ENCODE results near the gene CDK10. TPM values are rescaled to one million over a fixed set of nuclear protein-coding genes. Genes with fewer than 3 reads are reported as not detected.

CDK10 gene
- total and polyA plus RNA-seq, 9 of the 15 experiments (the other 6 are each of a cell fraction or from before 2014, with no cell fraction given), result 2.0 to 85.1 (median 40.1) TPM

GRCh38 chr16:89697616-89698331 lies 11.3 kb downstream of the CDK10 start:
- intact Hi-C loops (cut with micrococcal nuclease) (no loop called here), in situ Hi-C loops (cut with MboI) (no loop called here)
- H3K9me3 ChIP-seq (replicated peaks; ENCODE audit: control insufficient read depth, insufficient read depth, low read depth, low read length), result no peaks in the 10 kb centered on the region
- no peaks in the 10 kb centered on the region for H3K27me3 ChIP-seq (ENCODE audit: control insufficient read depth in 2 of 2, insufficient read depth in 2 of 2, low read length in 2 of 2)
- no TSS peak for BruUV-seq (replicated peaks)
- H3K36me3 ChIP-seq (ENCODE audit: control insufficient read depth, insufficient read depth, low read length), result peaks cover 52% of the 10 kb centered on the region; the same call in 2 of the 3 replicates
- peaks cover 11% of the 10 kb centered on the region for H3K9me1 ChIP-seq (ENCODE audit: control insufficient read depth, insufficient read depth, low read length)
- no peak overlapping the region for H2AFZ ChIP-seq (ENCODE audit: low read depth, low read length)
- CTCF ChIA-PET (ENCODE audit: low intra/inter-chr PET ratio), result interaction anchor here (0.6 kb wide), 1 partner anchor 165 kb away, joined by 3 read pairs; no protein-coding TSS in a partner anchor
- ATAC-seq, result no peak
- no peak overlapping the region for H3K4me3 ChIP-seq
- FAIRE-seq, result no peak
- peaks cover 13 to 78% of the 10 kb centered on the region in 2 experiments for H3K4me1 ChIP-seq (replicated peaks in 1 of 2; ENCODE audit: control insufficient read depth in 2 of 2, insufficient read depth in 2 of 2, low read length in 2 of 2)
- H3K79me2 ChIP-seq (ENCODE audit: control insufficient read depth, insufficient read depth, low read length), result peaks cover 9% of the 10 kb centered on the region
- peaks cover 4% of the 10 kb centered on the region; the same call in 1 of the 2 replicates for H4K20me1 ChIP-seq (replicated peaks; ENCODE audit: control insufficient read depth, insufficient read depth, low read length)
- DNase-seq (ENCODE audit: extremely low read depth in 1 of 4, low spot score in 3 of 4), result peak in 1 of 4 experiments; percentile 10
- 92% methylated on average over 24 of the region's 32 CpGs for WGBS (ENCODE audit: insufficient coverage, low coverage, missing lambda C conversion rate)
- H3K9ac ChIP-seq (ENCODE audit: insufficient read depth in 1 of 2, low read depth in 2 of 2, low read length in 2 of 2), result peak overlapping the region in 1 of 2 experiments; percentile 65; a peak in 2 of 4 replicates
- POLR2A ChIA-PET, result interaction anchor here (0.5 to 1.7 kb wide), 6 partner anchors 9 to 498 kb away, joined by 3 to 9 read pairs (median 3); partner anchors contain the start of genes CDK10 and SLC22A31
- no peak overlapping the region for H3K27ac ChIP-seq (ENCODE audit: extremely low read depth, low read depth, low read length)
- H3K4me2 ChIP-seq (ENCODE audit: insufficient read depth, low read length), result no peak overlapping the region
- no peak for TF ChIP-seq ZNF184 (CRISPR knock-in tag; IDR thresholded peaks at IDR 0.05)
- TF ChIP-seq PRMT5 (CRISPR knock-in tag; IDR thresholded peaks at IDR 0.05), result no peak
- TF ChIP-seq ID3 (CRISPR knock-in tag; IDR thresholded peaks at IDR 0.05), result no peak
- no peak for TF ChIP-seq ID3 (tag; IDR thresholded peaks at IDR 0.05)
- no peak for TF ChIP-seq ZNF354B (CRISPR knock-in tag; IDR thresholded peaks at IDR 0.05)
- no peak for TF ChIP-seq LEF1 (IDR thresholded peaks at IDR 0.05)
- peak; percentile 11; the same call in 1 of the 2 replicates for TF ChIP-seq SUPT5H (IDR thresholded peaks at IDR 0.05)
- no peak for TF ChIP-seq ZFP1 (CRISPR knock-in tag; IDR thresholded peaks at IDR 0.05)
- TF ChIP-seq ZNF407 (IDR thresholded peaks at IDR 0.05; ENCODE audit: low read depth), result no peak
- no peak for TF ChIP-seq ZNF3 (CRISPR knock-in tag; IDR thresholded peaks at IDR 0.05)
- TF ChIP-seq HOXB6 (CRISPR knock-in tag; IDR thresholded peaks at IDR 0.05; ENCODE audit: borderline replicate concordance), result no peak
- TF ChIP-seq PTRF (tag; IDR thresholded peaks at IDR 0.05), result no peak
- TF ChIP-seq DMBX1 (CRISPR knock-in tag; IDR thresholded peaks at IDR 0.05; ENCODE audit: borderline replicate concordance), result no peak
- no peak for TF ChIP-seq ZNF408 (CRISPR knock-in tag; IDR thresholded peaks at IDR 0.05; ENCODE audit: low read depth)
